HG03103 (cell line): ENCODE measurements around the gene USP27X.

Experiments
- ATAC-seq: cut with Tn5 transposase; IDR thresholded peaks from one replicate; pipeline ENCODE4 v1.9.1; 2021; ENCODE audit warnings: low read depth; ENCODE audit not compliant: unreplicated experiment

The USP27X gene

DNA sequence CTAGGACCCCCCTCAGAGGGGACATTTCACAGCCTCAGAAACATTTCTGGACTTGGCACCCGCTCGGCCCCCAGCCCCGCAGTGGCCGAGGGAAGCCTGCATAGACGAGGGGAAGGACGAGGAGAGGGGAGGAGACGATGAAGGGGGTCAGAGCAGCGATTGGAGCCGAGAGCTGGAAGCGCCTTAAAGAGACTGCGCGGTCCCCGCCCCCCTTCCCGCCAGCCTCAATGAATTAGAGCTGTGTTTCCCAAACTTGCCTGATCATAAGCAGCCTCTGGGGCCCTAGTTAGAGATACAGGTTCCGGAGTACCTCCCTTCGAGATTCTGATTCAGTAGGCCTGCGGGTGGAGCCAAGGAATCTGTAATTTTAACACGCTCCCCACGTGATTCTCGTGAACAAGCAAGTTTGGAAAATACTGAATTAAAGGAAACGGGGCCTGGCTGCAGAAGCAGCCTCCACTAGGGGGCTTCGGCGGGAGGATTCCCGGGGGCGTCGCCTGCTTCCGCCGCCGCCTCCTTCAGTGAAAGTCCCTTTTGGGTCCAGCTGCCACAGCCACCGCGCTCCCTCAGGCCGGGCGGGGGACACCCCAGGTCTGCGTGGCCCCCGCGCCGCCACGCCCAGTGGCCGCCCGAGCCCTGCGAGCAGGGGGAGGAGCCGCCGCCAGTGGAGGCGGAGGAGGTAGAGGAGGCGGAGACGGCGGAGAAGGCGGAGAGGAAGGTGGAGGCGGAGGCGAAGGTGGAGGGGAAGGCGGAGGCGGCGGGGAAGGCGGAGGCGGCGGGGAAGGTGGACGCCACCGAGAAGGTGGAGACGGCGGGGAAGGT is at the start of gene USP27X:
Gene USP27X, plus strand, starts transcription at position 651 of the 822 bp plus-strand sequence. CDS start 824 bp downstream, outside the sequence.
- ATAC-seq = peak; percentile 85

DNA sequence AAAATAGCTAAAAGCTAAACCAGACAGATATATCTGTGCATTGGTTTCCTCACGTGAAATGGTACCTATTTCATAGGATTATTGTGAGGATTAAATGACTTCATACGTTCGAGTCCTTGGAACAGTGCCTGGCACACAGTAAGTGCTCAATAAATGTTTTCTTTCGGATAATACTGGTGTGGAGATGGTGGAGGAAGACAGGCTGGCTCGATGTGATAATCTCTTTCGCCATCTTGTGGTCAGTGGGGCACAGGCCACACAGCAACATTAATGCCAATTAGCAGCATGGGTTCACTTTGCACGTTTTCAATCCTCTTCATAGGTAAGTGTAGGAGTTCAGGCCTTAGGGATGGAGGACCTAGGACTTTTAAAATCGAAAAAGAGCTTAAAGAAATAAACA is 40.9 kb upstream of the USP27X start:
- no peak for ATAC-seq

- ATAC-seq = no peak
These were observed 38.6 kb upstream of the USP27X start for GRCh38 chrX:49840679-49841078.

GRCh38 chrX:49842621-49843020 is 36.7 kb upstream of the USP27X start:
- ATAC-seq = no peak

DNA sequence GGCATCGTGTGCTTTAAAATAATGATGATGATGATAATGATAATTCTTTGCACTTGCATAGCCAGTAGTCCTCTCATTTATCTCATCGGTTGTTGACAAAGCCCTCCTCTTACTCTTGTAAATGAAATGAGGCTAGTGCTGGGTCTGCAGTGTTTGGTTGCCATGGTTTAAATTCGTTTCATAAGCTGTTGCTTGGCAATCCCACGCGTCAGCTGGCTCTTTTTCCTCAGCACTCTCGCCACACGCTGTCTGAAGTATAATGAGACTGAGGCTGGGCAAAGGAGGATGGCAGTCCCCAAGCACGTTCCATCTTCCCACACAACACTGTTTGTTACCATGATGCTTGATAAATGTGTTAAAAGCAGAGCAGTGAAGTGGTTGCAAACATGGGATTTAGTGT is 34.7 kb upstream of the USP27X start:
- ATAC-seq = no peak

- no peak for ATAC-seq
These were observed 33.4 kb upstream of the USP27X start for GRCh38 chrX:49845701-49846403.

DNA sequence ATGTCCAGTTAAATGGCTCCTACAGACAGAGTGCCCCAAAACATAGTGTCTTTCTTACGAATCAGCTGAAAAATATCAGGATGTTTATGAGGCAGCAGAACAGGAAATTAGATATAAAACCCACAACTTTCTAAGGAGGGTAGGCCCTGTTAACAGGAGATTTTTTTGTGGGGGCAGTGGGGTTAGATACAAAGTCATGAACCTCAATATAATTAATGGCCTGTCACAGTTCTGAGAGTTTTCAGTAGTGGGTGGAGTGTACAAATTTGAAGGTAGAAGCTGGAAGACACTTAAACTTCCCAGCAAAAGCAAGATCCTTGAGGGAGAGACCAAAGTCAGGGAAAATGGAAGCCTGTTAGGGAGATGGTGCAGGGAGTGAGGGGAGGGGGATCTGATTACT is 32.8 kb upstream of the USP27X start:
- no peak for ATAC-seq

DNA sequence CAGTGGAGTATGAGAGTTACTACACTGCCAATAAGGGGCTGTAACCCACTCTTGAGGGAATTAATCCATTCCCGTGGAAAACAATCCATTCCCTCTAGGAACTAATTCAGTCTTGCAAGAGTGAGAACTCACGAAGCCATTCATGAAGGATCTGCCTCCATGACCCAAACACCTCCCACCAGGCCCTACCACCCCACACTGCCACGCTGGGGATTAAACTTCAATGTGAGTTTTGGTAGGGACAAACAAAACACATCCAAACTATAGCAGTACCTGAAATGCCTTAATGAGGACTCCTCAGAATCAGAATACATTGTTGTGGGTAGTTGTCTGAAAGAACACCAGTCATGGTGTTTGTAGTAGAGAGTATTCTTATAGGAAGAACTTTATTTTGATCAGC is 31.0 kb upstream of the USP27X start:
- no peak for ATAC-seq

DNA sequence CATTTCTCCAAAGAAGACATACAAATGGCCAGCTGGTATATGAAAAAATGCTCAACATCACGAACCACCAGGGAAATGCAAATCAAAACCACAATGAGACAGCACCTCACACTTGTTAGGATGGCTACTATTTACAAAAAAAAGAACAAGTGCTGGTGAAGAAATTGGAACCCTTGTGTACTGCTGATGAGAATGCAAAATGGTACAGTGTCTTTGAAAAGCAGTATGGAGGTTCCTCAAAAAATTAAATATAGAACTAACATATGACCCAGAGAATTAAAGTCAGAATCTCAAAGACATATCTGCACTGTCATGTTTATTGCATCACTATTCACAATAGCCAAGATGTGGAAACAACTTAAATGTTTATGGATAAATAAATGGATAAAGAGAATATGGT is 29.3 kb upstream of the USP27X start:
- ATAC-seq = no peak

DNA sequence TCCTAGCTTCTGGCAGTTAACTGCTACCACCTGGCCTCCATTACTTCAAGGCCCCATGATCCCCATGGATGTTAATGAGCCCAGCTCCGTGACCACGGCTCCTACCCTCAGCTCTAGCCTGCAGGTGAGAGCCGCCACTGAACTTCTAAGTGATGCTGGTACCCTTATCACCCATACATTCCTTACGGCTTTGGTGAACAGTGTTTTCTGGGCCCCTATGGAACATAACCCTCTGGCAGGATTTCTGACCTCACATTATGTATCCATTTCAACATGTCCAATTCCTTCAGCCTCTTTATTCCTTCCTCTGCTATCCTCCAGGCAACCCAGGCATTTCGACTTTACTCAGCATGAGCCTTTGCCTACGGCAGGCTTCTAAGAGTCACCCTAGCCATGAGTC is 25.6 kb upstream of the USP27X start:
- no peak for ATAC-seq

DNA sequence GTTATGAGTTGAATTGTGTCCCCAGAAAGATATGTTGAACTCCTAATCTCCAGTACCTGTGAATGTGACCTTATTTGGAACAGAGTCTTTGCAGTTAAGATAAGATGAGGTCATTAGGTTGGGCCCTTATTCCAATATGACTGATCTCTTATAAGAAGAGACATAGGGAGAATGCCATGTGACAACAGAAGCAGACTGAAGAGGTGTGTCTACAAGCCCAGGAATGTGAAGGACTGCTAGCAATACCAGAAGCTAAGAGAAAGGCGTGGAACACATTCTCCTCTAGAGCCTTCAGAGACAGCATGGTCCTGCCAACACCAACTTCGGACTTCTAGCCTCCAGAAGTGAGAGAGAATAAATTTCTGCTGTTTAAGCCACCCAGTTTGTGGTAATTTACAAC is 22.5 kb upstream of the USP27X start:
- ATAC-seq = no peak

DNA sequence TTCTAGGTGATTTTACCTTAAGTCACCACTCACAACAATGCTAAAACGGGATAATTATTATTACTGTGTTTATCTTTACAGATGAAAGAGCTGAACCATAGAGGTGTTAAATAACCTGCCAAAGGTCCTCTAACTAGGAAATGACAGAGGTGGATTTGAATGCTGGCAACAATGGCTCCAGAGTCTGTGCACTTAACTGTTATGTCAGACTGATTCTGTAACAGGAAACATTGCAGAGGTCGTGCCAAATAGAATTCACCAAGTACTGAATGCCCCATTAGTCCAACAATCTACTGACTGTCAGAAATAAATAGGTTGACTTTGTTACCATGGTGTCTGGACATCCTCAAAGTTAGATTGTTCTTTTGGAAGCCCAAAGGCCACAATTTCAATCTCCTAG is 20.9 kb upstream of the USP27X start:
- no peak for ATAC-seq

DNA sequence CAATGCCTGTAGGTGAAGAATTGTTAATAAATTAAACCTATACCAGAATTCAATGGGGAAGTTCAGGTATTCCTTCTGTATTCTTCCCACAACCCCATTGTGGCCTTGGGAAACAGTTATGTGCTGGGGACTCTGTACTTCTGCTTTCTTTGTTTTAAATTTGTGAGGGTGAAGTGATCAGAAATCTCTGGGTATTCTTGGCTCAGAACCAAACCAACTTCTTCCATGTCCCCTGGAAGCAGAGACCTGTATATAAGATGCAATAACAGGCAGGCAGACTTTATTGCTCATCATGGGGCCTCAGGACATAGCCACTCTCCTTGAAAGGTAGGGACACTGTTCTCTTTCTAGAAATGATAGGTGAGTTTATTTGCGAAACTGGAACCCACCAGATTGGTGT is 19.8 kb upstream of the USP27X start:
- no peak for ATAC-seq

GRCh38 chrX:49860867-49861535 is 18.3 kb upstream of the USP27X start:
- no peak for ATAC-seq

GRCh38 chrX:49862093-49862492 is 17.2 kb upstream of the USP27X start:
- no peak for ATAC-seq

DNA sequence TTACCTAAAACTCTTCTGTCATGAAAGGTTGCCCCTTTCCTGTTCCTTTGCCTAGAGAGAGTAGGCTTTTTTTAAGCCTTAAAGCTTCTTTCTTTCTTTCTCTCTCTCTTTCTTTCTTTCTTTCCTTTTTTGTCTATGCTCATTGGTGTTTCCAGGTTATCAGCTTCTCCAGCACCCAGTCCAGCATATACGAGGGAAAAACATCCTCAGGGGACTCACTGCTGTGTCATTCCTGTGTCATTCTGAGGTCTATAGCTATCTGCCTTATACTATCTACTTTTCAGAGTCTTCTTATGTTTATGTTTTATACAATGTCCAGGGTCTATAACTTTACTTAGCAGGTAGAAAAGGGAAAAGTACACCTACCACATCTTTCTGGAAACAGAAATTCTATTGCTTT is 10.5 kb upstream of the USP27X start:
- no peak for ATAC-seq

GRCh38 chrX:49876750-49877149 is 2.5 kb upstream of the USP27X start:
- ATAC-seq = no peak

DNA sequence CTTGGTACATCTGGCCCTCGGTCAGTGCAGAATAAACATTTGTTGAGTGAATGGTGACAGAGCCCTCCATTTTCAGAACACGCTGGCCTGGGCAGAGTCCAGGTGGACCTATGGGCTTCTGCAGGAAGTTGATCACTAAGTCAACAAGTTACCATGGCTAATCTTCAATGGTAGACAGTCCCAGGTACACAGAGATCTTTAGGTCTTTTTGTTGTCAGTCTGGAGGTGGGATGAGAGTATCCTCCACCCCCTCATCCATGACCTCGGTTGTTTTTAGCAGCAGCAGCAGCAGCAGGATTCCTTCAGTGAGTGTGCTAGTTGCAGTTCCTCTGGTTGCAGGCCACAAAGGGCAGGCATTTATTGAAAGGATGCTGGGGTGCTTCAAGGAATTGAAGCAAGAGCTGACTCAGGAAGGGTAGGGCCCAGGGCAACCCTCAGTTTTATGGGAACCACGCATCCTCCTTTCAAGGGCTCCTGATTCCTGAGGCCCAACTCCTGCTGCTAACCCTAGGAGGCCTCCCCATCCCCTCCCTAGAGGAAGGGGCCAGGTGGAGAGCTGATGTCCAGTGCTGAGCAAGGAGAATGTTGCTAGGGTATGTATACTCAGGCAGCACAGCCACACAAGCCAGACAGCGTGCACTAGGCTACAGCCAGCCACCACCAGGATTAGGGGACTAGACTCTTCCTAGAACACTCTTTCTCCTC is 1.7 kb upstream of the USP27X start:
- no peak for ATAC-seq

GRCh38 chrX:49878128-49878833 is 1.0 kb upstream of the USP27X start:
- ATAC-seq = no peak

GRCh38 chrX:49879656-49880277 is 483 bp downstream of the USP27X start:
- no peak for ATAC-seq
